MCF 10A (cell line): ENCODE data around the gene TAF3. TPM values are rescaled to one million over a fixed set of nuclear protein-coding genes. Genes with fewer than 3 reads are reported as not detected.

Experiments used
- BruUV-seq: library from RNA; stranded (reverse); fragments of 400-500 nt; replicated peaks from 2 replicates; lab custom pipeline; 2021; lab: Mats Ljungman, UMichigan
- CTCF ChIA-PET: fragments of 300-600 bp; sonication (Branson Sonifier 250); formaldehyde crosslinking; extraction: SDS; loops from one replicate; lab custom pipeline; 2021; ENCODE audit warnings: antibody characterized with exemption, inconsistent platforms; lab: Yijun Ruan, JAX
- POLR2A ChIA-PET: fragments of 300-600, 350-650 bp; sonication (Branson Sonifier 250); formaldehyde crosslinking; extraction: SDS; loops from one replicate; lab custom pipeline; 2020; ENCODE audit warnings: antibody characterized with exemption, inconsistent platforms; lab: Yijun Ruan, JAX
- DNase-seq: peaks from one replicate; pipeline ENCODE4 v3.0.0-alpha.2; 2018; ENCODE audit not compliant: unreplicated experiment
- H3K27ac Mint-ChIP-seq: one replicate; pipeline ENCODE4 v1.8.0; 2022; ENCODE audit warnings: mild to moderate bottlenecking, low read depth, mixed read lengths; ENCODE audit not compliant: unreplicated experiment
- H3K27me3 Mint-ChIP-seq: one replicate; pipeline ENCODE4 v1.8.0; 2022; ENCODE audit warnings: mixed read lengths; ENCODE audit not compliant: insufficient read depth, unreplicated experiment
- H3K36me3 Mint-ChIP-seq: one replicate; pipeline ENCODE4 v1.8.0; 2022; ENCODE audit warnings: mild to moderate bottlenecking, moderate library complexity, mixed read lengths; ENCODE audit not compliant: insufficient read depth, unreplicated experiment
- H3K4me1 Mint-ChIP-seq: one replicate; pipeline ENCODE4 v1.8.0; 2022; ENCODE audit warnings: mixed read lengths; ENCODE audit not compliant: insufficient read depth, unreplicated experiment
- H3K4me3 Mint-ChIP-seq: one replicate; pipeline ENCODE4 v1.8.0; 2022; ENCODE audit warnings: mild to moderate bottlenecking, moderate library complexity, mixed read lengths; ENCODE audit not compliant: unreplicated experiment
- H3K9me3 Mint-ChIP-seq: one replicate; pipeline ENCODE4 v1.8.0; 2022; ENCODE audit warnings: mixed read lengths; ENCODE audit not compliant: unreplicated experiment
- intact Hi-C: fragments of 100-400 bp; cut with micrococcal nuclease; formaldehyde crosslinking; loops from 2 replicates; pipeline ENCODE4 v1.14.1; 2022
- total RNA-seq: library from RNA; stranded (reverse); gene quantifications from 2 replicates; pipeline ENCODE4 v1.2.3, GENCODE V29; 2022
- TF ChIP-seq, protein P1 (sequence below): fragments of 200-600 bp; IDR thresholded peaks from one replicate; pipeline ENCODE4 v1.8.0; 2022; ENCODE audit warnings: antibody characterized with exemption, mild to moderate bottlenecking; ENCODE audit not compliant: unreplicated experiment

TAF3 gene
- total RNA-seq, 1 experiment from 2014 or later = 9.9 TPM

DNA sequence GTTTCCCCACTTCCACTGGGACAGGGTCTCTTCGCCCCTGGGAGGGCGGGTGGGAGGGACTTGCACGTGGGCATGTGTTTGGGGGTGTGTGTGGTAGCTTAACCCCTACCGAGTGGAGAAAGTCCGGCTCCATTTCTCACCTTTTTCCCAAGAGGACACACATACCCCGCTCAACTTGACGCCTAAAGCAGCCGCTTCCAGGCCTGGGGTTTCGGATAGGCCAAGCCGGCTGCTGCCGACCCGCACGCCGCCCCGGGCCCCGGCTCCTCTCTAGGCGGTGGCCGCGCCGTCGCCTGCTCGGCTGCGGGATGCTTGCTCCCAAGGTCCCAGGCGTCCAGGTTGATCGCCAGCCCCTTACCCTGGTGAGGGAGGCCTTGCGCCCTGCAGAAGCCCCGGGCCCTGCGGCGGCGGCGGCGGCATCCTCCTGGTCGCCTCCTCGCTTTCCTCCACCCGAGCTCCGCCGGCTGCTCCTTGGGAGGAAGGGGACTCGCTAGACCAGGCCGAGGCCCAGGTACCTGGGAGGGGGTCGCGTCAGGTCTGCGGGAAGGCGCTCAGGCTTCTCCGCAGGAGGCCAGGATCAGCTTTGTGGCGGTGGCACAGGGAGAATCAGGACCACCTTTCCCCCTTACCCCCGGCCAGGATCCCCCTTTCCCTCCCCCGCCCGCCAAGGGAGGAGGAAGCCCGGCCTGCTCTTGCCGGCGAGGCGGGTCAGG lies 233.0 kb downstream of the TAF3 start:
- TF ChIP-seq, protein P1, sequence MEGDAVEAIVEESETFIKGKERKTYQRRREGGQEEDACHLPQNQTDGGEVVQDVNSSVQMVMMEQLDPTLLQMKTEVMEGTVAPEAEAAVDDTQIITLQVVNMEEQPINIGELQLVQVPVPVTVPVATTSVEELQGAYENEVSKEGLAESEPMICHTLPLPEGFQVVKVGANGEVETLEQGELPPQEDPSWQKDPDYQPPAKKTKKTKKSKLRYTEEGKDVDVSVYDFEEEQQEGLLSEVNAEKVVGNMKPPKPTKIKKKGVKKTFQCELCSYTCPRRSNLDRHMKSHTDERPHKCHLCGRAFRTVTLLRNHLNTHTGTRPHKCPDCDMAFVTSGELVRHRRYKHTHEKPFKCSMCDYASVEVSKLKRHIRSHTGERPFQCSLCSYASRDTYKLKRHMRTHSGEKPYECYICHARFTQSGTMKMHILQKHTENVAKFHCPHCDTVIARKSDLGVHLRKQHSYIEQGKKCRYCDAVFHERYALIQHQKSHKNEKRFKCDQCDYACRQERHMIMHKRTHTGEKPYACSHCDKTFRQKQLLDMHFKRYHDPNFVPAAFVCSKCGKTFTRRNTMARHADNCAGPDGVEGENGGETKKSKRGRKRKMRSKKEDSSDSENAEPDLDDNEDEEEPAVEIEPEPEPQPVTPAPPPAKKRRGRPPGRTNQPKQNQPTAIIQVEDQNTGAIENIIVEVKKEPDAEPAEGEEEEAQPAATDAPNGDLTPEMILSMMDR = no peak
- CTCF ChIA-PET = no interaction called here
- no TSS peak for BruUV-seq
- peaks cover 2% of the 10 kb centered on the region for H3K36me3 Mint-ChIP-seq
- DNase-seq = no peak
- no peak overlapping the region for H3K27ac Mint-ChIP-seq
- peak overlapping the region; percentile 67 for H3K4me3 Mint-ChIP-seq
- H3K4me1 Mint-ChIP-seq = no peaks in the 10 kb centered on the region
- no peaks in the 10 kb centered on the region for H3K9me3 Mint-ChIP-seq
- H3K27me3 Mint-ChIP-seq = peaks cover 11% of the 10 kb centered on the region
- POLR2A ChIA-PET = no interaction called here
- intact Hi-C loops = loop anchor here (5.0 to 10.0 kb wide), 2 partner anchors 524 to 704 kb away; no protein-coding TSS in a partner anchor

GRCh38 chr10:8051851-8052257 lies 233.5 kb downstream of the TAF3 start:
- DNase-seq = no peak
- Mint-ChIP-seq H3K27ac (no peak overlapping the region), H3K4me3 (no peak overlapping the region), H3K27me3 (peaks cover 11% of the 10 kb centered on the region), H3K4me1 (no peaks in the 10 kb centered on the region), H3K36me3 (peaks cover 8% of the 10 kb centered on the region), H3K9me3 (no peaks in the 10 kb centered on the region)
- POLR2A ChIA-PET = no interaction called here
- CTCF ChIA-PET = interaction anchor here (0.5 kb wide), 1 partner anchor 817 kb away, joined by 3 read pairs; no protein-coding TSS in a partner anchor
- no TSS peak for BruUV-seq
- intact Hi-C loops = loop anchor here (5.0 to 10.0 kb wide), 2 partner anchors 525 to 703 kb away; no protein-coding TSS in a partner anchor
- TF ChIP-seq, protein P1 = no peak

GRCh38 chr10:8052341-8052955 lies 234.1 kb downstream of the TAF3 start:
- ChIA-PET CTCF (interaction anchor here (0.5 to 1.0 kb wide), 3 partner anchors 12 to 821 kb away, joined by 3 to 4 read pairs (median 3); no protein-coding TSS in a partner anchor), POLR2A (interaction anchor here (0.7 kb wide), 1 partner anchor 34 kb away, joined by 3 read pairs; no protein-coding TSS in a partner anchor)
- no peak overlapping the region for H3K27ac Mint-ChIP-seq
- no peaks in the 10 kb centered on the region for H3K9me3 Mint-ChIP-seq
- TF ChIP-seq, protein P1 = no peak
- BruUV-seq = no TSS peak
- DNase-seq = no peak
- H3K4me1 Mint-ChIP-seq = peaks cover 5% of the 10 kb centered on the region
- H3K4me3 Mint-ChIP-seq = no peak overlapping the region
- peaks cover 13% of the 10 kb centered on the region for H3K36me3 Mint-ChIP-seq
- intact Hi-C loops = loop anchor here (5.0 to 10.0 kb wide), 2 partner anchors 525 to 702 kb away; no protein-coding TSS in a partner anchor
- peaks cover 11% of the 10 kb centered on the region for H3K27me3 Mint-ChIP-seq

DNA sequence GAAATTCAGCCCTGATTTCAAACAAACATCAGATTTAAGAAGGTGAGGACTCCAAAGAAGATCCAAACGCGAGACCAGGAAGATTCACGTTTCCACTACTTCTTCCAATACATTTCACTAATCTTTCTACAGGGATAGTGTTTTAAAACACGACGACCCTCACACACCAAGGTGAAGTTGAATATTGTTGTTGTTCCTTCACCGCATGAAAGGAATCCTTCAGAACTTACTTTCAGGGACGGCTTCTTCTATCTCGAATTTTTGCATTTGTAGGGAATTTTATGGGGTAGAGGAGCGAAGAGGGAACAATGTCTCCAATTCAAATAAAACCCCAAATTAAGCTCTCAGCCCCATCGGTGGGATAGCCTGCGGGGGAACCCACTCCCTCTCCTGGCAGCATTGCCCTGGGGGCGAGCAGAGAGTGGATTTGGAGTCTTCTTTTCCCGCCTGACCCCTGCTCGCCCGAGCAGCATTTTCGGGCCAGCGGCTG lies 234.7 kb downstream of the TAF3 start:
- Mint-ChIP-seq H3K27ac (no peak overlapping the region), H3K4me3 (peak overlapping the region; percentile 93)
- intact Hi-C loops = loop anchor here (1.0 to 10.0 kb wide), 4 partner anchors 181 to 1249 kb away; no protein-coding TSS in a partner anchor

More for the DNA sequence above, 234.7 kb downstream of the TAF3 start:
- no TSS peak for BruUV-seq
- no peaks in the 10 kb centered on the region for H3K9me3 Mint-ChIP-seq
- CTCF ChIA-PET = interaction anchor here (1.0 kb wide), 2 partner anchors 12 to 821 kb away, joined by 3 to 4 read pairs; no protein-coding TSS in a partner anchor
- POLR2A ChIA-PET = interaction anchor here (0.6 to 0.7 kb wide), 2 partner anchors 34 to 818 kb away, joined by 3 read pairs; no protein-coding TSS in a partner anchor
- peaks cover 11% of the 10 kb centered on the region for H3K27me3 Mint-ChIP-seq
- H3K36me3 Mint-ChIP-seq = peaks cover 14% of the 10 kb centered on the region
- DNase-seq = no peak
- TF ChIP-seq, protein P1 = no peak
- peaks cover 8% of the 10 kb centered on the region for H3K4me1 Mint-ChIP-seq
